SK-N-MC (cell line): ENCODE data around the gene CXCL12.

ENCODE experiments used
- EZH2 ChIP-seq: fragments of 200-600 bp; sonication (generic); IDR thresholded peaks from one replicate; pipeline ENCODE4 v1.6.1; 2017; ENCODE audit warnings: antibody characterized with exemption
- POLR2AphosphoS5 ChIP-seq: IDR thresholded peaks from 2 replicates; pipeline ENCODE4 v1.6.1; 2012; ENCODE audit warnings: mild to moderate bottlenecking, low read depth, low read length, borderline replicate concordance

DNA sequence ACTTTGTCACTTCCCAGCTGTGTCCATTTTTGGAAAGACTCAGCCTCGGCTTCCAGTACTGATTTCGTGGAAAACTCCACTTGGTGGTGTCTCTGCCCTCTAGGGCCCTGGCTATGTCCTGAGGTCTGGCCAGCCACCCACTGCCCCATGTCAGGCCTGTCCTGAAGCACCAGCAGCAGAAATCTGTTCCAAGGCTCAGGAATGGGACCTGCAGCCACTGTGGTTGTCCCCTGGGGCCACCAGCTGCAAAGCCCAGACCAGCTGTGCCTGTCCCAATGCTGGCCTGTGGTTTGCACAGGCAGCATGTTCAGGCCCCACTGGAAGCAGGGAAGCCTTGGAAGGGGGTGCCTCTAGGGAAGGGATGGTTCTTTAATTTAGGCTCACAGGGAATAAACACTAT, 21.2 kb downstream of the CXCL12 start:
- TF ChIP-seq POLR2AphosphoS5 (no peak), EZH2 (no peak)
